Right renal cortex interstitium (tissue), 3 donors: ENCODE data around the gene GLT8D1. TPM values are rescaled to one million over a fixed set of nuclear protein-coding genes. Genes with fewer than 3 reads are reported as not detected.
A peak's percentile ranks its signal among the peaks of the same experiment; 100 is the strongest.

Experiments
- DNase-seq, 3 donors: peaks; one replicate each; pipeline ENCODE4 v3.0.0-alpha.2; 2013; ENCODE audit warnings: low read depth in 3 of 3, low spot score in 2 of 3
- polyA plus RNA-seq, 3 donors: library from polyadenylated mRNA; unstranded; fragments of 120-200 nt; gene quantifications; one replicate each; pipeline ENCODE4 v1.2.1, GENCODE V29; 2013; ENCODE audit not compliant: insufficient read length in 3 of 3

Gene GLT8D1
- polyA plus RNA-seq, 3 donors, result 140 to 150 (median 147) TPM

GRCh38 chr3:52712291-52713212 lies 7.0 kb upstream of the GLT8D1 start:
- DNase-seq, result no peak

GRCh38 chr3:52710512-52710911 lies 4.9 kb upstream of the GLT8D1 start:
- DNase-seq, result no peak

GRCh38 chr3:52707585-52707984 lies 2.0 kb upstream of the GLT8D1 start:
- no peak for DNase-seq

GRCh38 chr3:52705438-52705687 lies 228 bp downstream of the GLT8D1 start:
- no peak for DNase-seq

- DNase-seq, result no peak
These were observed 767 bp downstream of the GLT8D1 start for GRCh38 chr3:52704611-52705437.

GRCh38 chr3:52703341-52703740 lies 2.2 kb downstream of the GLT8D1 start:
- DNase-seq, result no peak

GRCh38 chr3:52697632-52697965 lies 8.0 kb downstream of the GLT8D1 start:
- no peak for DNase-seq

- DNase-seq, result no peak
These were observed 8.6 kb downstream of the GLT8D1 start for GRCh38 chr3:52696830-52697631.

GRCh38 chr3:52695798-52696671 lies 9.6 kb downstream of the GLT8D1 start:
- no peak for DNase-seq

GRCh38 chr3:52694528-52695189 lies 10.9 kb downstream of the GLT8D1 start:
- no peak for DNase-seq

- DNase-seq, result no peak
These were observed 12.5 kb downstream of the GLT8D1 start for GRCh38 chr3:52693071-52693470.

- no peak for DNase-seq
These were observed 15.0 kb downstream of the GLT8D1 start for GRCh38 chr3:52690560-52690959.

- no peak for DNase-seq
These were observed 16.4 kb downstream of the GLT8D1 start for GRCh38 chr3:52689151-52689550.

GRCh38 chr3:52688266-52688665 lies 17.3 kb downstream of the GLT8D1 start:
- DNase-seq, result no peak

- peak; percentile 81 to 93 (median 88) for DNase-seq
These were observed 19.6 kb downstream of the GLT8D1 start, which contains the start of the genes GNL3 and PBRM1 for GRCh38 chr3:52685709-52686691. TSS of gene GNL3 (plus strand) at chr3:52686032. CDS start at chr3:52686093, 61 bp downstream. TSS of gene PBRM1 (minus strand) at chr3:52685913.

GRCh38 chr3:52685285-52685708 lies 20.3 kb downstream of the GLT8D1 start:
- DNase-seq, result no peak

GRCh38 chr3:52684184-52684583 lies 21.4 kb downstream of the GLT8D1 start:
- no peak for DNase-seq

- no peak for DNase-seq
These were observed 22.0 kb downstream of the GLT8D1 start for GRCh38 chr3:52683611-52684010.
